SK-N-MC (cell line): ENCODE results near the gene PLSCR4.

Experiments used
- EZH2 ChIP-seq: fragments of 200-600 bp; sonication (generic); IDR thresholded peaks from one replicate; pipeline ENCODE4 v1.6.1; 2017; ENCODE audit warnings: antibody characterized with exemption
- FOXP2 ChIP-seq: optimal IDR thresholded peaks from 2 replicates; pipeline ENCODE3; 2011; ENCODE audit warnings: mild to moderate bottlenecking, moderate library complexity; ENCODE audit not compliant: insufficient read depth; ENCODE audit errors: extremely low read length, control extremely low read depth
- POLR2AphosphoS5 ChIP-seq: IDR thresholded peaks from 2 replicates; pipeline ENCODE4 v1.6.1; 2012; ENCODE audit warnings: mild to moderate bottlenecking, low read depth, low read length, borderline replicate concordance

- TF ChIP-seq EZH2 (no peak), POLR2AphosphoS5 (no peak), FOXP2 (no peak)
Measured at GRCh38 chr3:146268535-146269219, 17.8 kb upstream of the PLSCR4 start.
